NCI-H2196 (cell line): ENCODE data around the gene AADACL4.
"Not testable (repeated sequence)": the region's sequence is repeated elsewhere in the genome, so short reads cannot be mapped to it uniquely, and the experiment has no call there.

Experiments
- DNase-seq: peaks from one replicate; lab custom pipeline; 2025; ENCODE audit not compliant: unreplicated experiment; lab: John Stamatoyannopoulos, UW

AADACL4 gene

DNA sequence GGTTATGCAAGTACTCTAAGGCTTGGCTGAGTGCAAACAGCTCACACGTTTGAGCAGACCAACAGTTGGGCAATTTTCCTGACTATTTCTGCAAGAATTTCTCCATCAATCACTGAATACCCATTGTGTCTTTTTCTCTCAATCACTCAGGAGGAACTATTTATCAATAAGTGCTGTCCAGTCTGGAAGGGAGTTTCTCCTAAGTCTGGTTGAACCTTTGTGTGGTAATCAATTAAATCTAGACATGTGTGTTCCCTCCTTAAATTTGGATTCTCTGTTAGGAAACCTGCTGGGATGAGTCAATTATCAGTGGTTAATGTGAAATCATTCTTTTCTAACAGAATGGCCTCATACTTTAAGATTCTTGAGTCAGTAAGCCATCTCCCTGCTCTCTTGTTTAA lies 65.2 kb downstream of the AADACL4 start:
- no peak for DNase-seq

DNA sequence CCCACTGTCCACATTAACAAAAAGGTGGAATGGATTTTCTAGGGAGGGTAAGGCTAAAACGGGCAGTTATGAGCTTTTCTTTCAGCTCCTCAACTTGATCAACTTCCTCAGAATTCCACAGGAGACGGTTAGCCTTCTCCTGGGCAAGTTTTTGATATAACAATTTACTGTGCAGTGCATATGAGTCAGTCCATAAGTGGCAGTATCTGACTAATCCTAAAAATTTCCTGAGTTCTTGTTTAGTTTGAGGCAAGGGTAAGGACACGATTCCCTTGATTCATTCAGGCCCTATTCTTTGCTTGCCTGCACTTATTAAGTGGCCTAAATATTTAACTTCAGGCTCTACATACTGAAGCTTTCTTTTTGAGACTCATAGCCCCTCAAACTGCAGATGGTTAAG lies 65.8 kb downstream of the AADACL4 start:
- no peak for DNase-seq

DNA sequence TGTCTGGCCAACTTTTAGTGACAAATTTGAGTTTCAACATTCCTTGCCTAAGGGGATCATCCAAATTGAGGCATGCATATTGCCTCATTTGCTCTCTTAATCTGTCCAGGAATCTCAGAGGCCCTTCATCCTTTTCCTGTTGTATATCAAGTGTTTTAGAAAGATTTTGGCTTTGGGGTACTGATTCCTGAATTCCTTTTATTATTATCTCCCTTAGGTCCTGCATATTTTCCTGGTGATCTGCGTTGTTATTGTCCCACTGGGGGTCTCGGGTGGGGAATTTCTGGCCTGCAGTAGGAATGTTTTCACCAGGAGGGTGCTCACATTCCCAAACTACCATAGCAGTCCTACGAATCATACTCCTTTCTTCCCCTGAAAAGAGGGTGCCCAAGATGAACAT lies 67.7 kb downstream of the AADACL4 start:
- no peak for DNase-seq

DNA sequence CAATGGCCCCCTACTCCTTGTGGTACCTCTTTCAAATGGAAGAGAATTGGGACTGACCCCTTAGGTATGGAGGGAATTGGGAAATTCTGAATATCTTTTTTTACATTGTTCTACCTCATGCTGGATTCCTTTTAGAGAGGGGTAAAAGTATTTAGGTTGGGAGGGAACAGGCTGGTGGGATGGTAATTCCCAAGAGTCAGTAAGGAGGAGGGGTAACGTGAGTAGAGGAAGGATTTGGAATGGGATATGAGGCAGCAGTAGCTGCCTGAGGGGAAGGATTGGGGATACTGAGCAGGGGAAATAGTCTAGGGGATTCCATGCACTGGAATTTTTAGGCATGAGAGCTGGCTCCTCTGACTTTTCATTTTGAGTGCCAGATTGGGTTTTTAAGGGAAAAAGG lies 68.2 kb downstream of the AADACL4 start:
- DNase-seq: no peak

DNA sequence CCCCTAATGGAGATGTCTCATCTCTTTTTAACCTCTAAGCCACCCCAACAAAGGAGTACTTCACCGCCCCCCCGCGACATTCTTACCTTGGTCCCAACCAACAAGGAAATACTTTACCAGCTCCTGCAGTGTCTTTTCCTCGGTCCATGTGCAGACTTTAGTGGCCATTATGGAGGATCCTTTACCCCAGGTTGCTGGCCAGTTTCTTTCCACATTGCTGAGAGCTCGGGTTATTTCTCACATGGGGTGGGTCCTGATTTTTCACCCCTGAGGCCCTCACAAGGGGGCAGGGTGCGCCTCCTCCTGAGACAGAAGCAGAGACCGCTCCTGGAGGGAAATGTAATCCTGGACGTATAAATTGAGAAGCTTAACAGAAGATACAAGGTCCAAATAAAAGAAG lies 69.0 kb downstream of the AADACL4 start:
- DNase-seq: no peak

DNA sequence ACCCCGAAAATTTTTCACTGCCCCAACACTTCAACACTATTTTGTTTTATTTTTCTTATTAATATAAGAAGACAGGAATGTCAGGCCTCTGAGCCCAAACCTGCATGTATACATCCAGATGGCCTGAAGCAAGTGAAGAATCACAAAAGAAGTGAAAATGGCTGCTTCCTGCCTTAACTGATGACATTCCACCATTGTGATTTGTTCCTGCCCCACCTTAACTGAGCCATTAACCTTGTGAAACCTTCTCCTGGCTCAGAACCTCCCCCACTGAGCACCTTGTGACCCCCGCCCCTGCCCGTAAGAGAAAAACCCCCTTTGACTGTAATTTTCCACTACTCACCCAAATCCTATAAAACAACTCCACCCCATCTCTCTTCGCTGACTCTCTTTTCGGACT lies 69.8 kb downstream of the AADACL4 start:
- DNase-seq: not testable (repeated sequence)

DNA sequence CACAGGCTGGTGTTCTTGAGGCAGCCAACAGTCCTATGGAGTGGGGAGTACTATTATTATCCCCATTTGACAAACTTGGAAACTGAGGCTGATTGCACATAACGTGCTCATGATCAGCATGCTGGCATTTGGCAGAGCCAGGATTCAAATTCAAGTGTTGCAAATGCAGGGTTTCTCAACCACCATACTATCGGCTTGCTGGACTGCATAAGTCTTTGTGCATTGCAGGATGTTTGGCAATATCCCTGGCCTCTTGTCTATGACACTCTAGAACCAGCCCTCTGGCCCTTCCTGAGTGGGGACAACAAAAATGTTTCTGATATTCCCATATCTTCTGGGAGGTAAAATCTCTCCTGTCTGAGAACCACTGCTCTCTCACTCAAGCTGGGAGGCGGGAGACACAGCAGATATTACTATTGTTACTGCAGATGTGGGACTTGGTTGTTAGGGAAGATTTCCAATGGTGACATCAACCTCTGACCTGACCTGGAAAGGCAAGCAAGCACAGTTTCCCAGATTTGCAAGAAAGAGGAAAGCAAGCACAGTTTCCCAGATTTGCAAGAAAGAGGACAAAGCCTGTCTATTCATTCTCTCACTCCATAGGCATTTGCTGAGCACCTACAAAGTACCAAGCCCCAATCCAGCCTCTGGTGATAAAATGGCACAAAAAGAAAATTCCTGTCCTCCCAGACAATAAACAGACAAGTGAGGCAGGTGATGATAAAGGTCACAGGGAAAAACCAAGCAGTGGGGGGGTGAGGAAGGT lies 71.0 kb downstream of the AADACL4 start:
- DNase-seq: no peak

DNA sequence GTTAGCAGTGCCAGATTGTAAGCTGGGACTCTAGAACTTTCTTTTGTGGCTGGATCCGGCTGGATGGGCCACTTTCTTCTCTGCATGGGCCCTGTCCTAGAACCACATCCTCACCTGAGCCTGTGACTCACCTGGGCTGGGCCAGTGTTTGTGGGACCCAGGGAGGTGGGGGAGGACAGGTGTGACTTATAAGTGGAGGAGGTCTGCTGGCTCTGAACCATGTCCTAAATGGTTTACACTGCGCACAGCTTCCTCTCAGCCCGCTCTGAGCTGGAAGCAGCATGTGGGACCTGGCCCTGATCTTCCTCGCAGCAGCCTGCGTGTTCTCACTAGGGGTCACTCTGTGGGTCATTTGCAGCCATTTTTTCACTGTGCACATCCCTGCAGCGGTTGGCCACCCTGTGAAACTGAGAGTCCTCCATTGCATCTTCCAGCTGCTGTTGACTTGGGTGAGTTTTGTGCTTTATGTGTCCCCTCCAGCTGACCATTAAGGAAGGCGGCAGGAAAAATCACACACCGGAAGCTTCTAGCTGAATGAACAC lies 72.1 kb downstream of the AADACL4 start, which contains the start of gene AADACL3:
Gene AADACL3, plus strand, starts transcription at position 215 of the 542 bp plus-strand sequence. Its CDS starts 67 bp downstream, at position 282.
- DNase-seq: no peak
